CD4-positive, alpha-beta memory T cell (primary cell): ENCODE data around the gene CARM1. TPM values are rescaled to one million over a fixed set of nuclear protein-coding genes. Genes with fewer than 3 reads are reported as not detected.

Experiments used
- microRNA-seq: library from miRNA; unstranded; fragments of <30 nt; microRNA quantifications from one replicate; pipeline ENCODE4 v1.2.0, GENCODE V29; 2021; ENCODE audit warnings: borderline replicate concordance, borderline number of aligned reads, borderline microRNAs expressed, mixed read lengths
- polyA plus RNA-seq, 2 donors: library from polyadenylated mRNA; unstranded; fragments of 300-500 nt; fragmentation: Illumina TruSeq; gene quantifications; one replicate each; pipeline ENCODE4 v1.2.3, GENCODE V29; 2021
- total RNA-seq, 2 experiments: library from RNA; stranded (reverse); gene quantifications; one replicate each; pipeline ENCODE4 v1.2.3, GENCODE V29; 2021

CARM1 gene
- total and polyA plus RNA-seq, 4 experiments from 2014 or later = 0.71 to 26.5 (median 13.5) TPM

Small RNA genes within 50 kb of the gene (microRNA-seq; reads per million reads assigned to microRNA genes)
- 0.72 reads per million for gene MIR6793

Other genes with a start within 250 kb of the CARM1 start
- 100 to 1,000 TPM; 203 to 204 TPM for gene SLC44A2, start 246.0 kb upstream of the CARM1 start, total RNA-seq
- 100 to 1,000 TPM; 195 to 284 TPM for gene SLC44A2, start 246.0 kb upstream of the CARM1 start, polyA plus RNA-seq
- 100 to 1,000 TPM; 291 to 302 TPM for gene ILF3, start 217.2 kb upstream of the CARM1 start, total RNA-seq
- gene ILF3, start 217.2 kb upstream of the CARM1 start, polyA plus RNA-seq = 100 to 1,000 TPM in 1 of 2 donors, 10 to 100 TPM in 1; 36.2 to 103 TPM
- 10 to 100 TPM; 36.2 to 39.9 TPM for gene QTRT1, start 170.1 kb upstream of the CARM1 start, total RNA-seq
- gene QTRT1, start 170.1 kb upstream of the CARM1 start, polyA plus RNA-seq = 10 to 100 TPM; 40.3 to 66.0 TPM
- gene DNM2, start 153.5 kb upstream of the CARM1 start, total RNA-seq = 100 to 1,000 TPM; 245 to 272 TPM
- gene DNM2, start 153.5 kb upstream of the CARM1 start, polyA plus RNA-seq = 100 to 1,000 TPM in 1 of 2 donors, 10 to 100 TPM in 1; 46.3 to 103 TPM
- 10 to 100 TPM in 1 of 2 experiments, 1 to 10 TPM in 1; 9.0 to 10.9 TPM for gene TMED1, start 35.3 kb upstream of the CARM1 start, total RNA-seq
- 10 to 100 TPM; 24.7 to 24.9 TPM for gene TMED1, start 35.3 kb upstream of the CARM1 start, polyA plus RNA-seq
- gene C19orf38, start 23.1 kb upstream of the CARM1 start, total RNA-seq = under 1 TPM; 0.36 to 0.49 TPM
- under 1 TPM in 1 of 2 donors, not detected in 1; 0.21 TPM for gene C19orf38, start 23.1 kb upstream of the CARM1 start, polyA plus RNA-seq
- gene YIPF2, start 57.1 kb downstream of the CARM1 start, total RNA-seq = 10 to 100 TPM; 29.6 TPM
- gene YIPF2, start 57.1 kb downstream of the CARM1 start, polyA plus RNA-seq = 10 to 100 TPM; 12.2 to 14.0 TPM
- gene TIMM29, start 57.3 kb downstream of the CARM1 start, total RNA-seq = 10 to 100 TPM; 39.6 to 40.9 TPM
- 10 to 100 TPM; 17.7 to 34.6 TPM for gene TIMM29, start 57.3 kb downstream of the CARM1 start, polyA plus RNA-seq
- gene SMARCA4, start 89.5 kb downstream of the CARM1 start, total RNA-seq = 100 to 1,000 TPM in 1 of 2 experiments, 10 to 100 TPM in 1; 94.2 to 118 TPM
- gene SMARCA4, start 89.5 kb downstream of the CARM1 start, polyA plus RNA-seq = 10 to 100 TPM in 1 of 2 donors, 1 to 10 TPM in 1; 2.1 to 42.0 TPM
- gene LDLR, start 217.9 kb downstream of the CARM1 start, total RNA-seq = 10 to 100 TPM; 25.8 to 27.0 TPM
- gene LDLR, start 217.9 kb downstream of the CARM1 start, polyA plus RNA-seq = 1 to 10 TPM; 4.4 to 5.0 TPM